Transverse colon (tissue), 4 donors: ENCODE data around the gene FOXI1. TPM values are rescaled to one million over a fixed set of nuclear protein-coding genes. Genes with fewer than 3 reads are reported as not detected.

ENCODE experiments used
- DNase-seq: peaks from one replicate; pipeline ENCODE4 v3.0.0-alpha.2; 2019
- H3K27ac ChIP-seq, 4 donors: fragments of 200-600 bp; sonication (generic); 2 replicates each; pipeline ENCODE4 v1.5.1; 2016 to 2018; ENCODE audit warnings: inconsistent platforms in 4 of 4
- H3K27me3 ChIP-seq: fragments of 200-600 bp; sonication (generic); 2 replicates; pipeline ENCODE4 v1.5.1; 2017; ENCODE audit warnings: inconsistent platforms
- H3K36me3 ChIP-seq, 4 donors: fragments of 200-600 bp; sonication (generic); 2 replicates each; pipeline ENCODE4 v1.5.1; 2017 to 2019; ENCODE audit warnings: inconsistent platforms in 4 of 4
- H3K4me1 ChIP-seq, 4 donors: fragments of 200-600 bp; sonication (generic); 2 replicates each; pipeline ENCODE4 v1.5.1; 2017 to 2020; ENCODE audit warnings: inconsistent platforms in 4 of 4
- H3K4me3 ChIP-seq, 4 donors: fragments of 200-600 bp; sonication (generic); 1 replicate in 1 of 4; 2 replicates in 3 of 4; pipeline versions ENCODE4 v1.5.1 to v1.6.1; 2017 to 2019; ENCODE audit warnings: inconsistent platforms in 4 of 4
- H3K9me3 ChIP-seq, 2 donors: fragments of 200-600 bp; sonication (generic); 2 replicates each; pipeline ENCODE4 v1.5.1; 2017 to 2019; ENCODE audit warnings: inconsistent platforms in 2 of 2
- EP300 ChIP-seq: sonication (generic); formaldehyde crosslinking; IDR thresholded peaks from one replicate; pipeline ENCODE4 v1.6.1; 2017; ENCODE audit warnings: antibody characterized with exemption, low read depth
- POLR2A ChIP-seq: fragments of 450-650 bp; IDR thresholded peaks from one replicate; pipeline ENCODE4 v1.6.1; 2016; ENCODE audit warnings: antibody characterized with exemption, mild to moderate bottlenecking, moderate library complexity
- POLR2AphosphoS5 ChIP-seq, 3 donors: sonication (generic); formaldehyde crosslinking; IDR thresholded peaks; one replicate each; pipeline ENCODE4 v1.6.1; 2016; ENCODE audit warnings: antibody characterized with exemption in 3 of 3
- WGBS, 2 donors: methylation state at CpG; one replicate each; pipeline ENCODE4 v1.1.5; 2018; ENCODE audit warnings: low coverage in 1 of 2; 5-methylcytosine and 5-hydroxymethylcytosine counted together
- in situ Hi-C, 4 donors: fragments of 200-750 bp; cut with MboI; loops; one replicate each; pipeline versions ENCODE4 v1.15.0 to v1.15.1; 2017; ENCODE audit warnings: low sequenced_read_pairs in 3 of 4, low pct_ligation_motif_present in 1 of 4, low pct_unique_long_range_greater_than_20kb in 1 of 4
- intact Hi-C: fragments of 100-400 bp; cut with DNase I; formaldehyde crosslinking; loops from one replicate; pipeline ENCODE4 v1.15.1; 2023; ENCODE audit warnings: low total_unique reads
- total RNA-seq, 4 donors: library from RNA; depleted of rRNA; stranded (reverse); fragments of >200 nt; gene quantifications; one replicate each; pipeline ENCODE4 v1.1.0, GENCODE V29; 2016
- TF ChIP-seq, protein P1 (sequence below), 5 experiments: fragments of 200-600 bp in 3 of 5; fragments of 450-650 bp in 2 of 5; sonication (generic) in 3 of 5; IDR thresholded peaks; 1 replicate in 2 of 5; 2 replicates in 3 of 5; pipeline ENCODE4 v1.5.1; 2016 to 2017; ENCODE audit warnings: antibody characterized with exemption in 5 of 5, inconsistent platforms in 3 of 5, mild to moderate bottlenecking in 2 of 5, moderate library complexity in 1 of 5

The FOXI1 gene
- total RNA-seq, 4 donors from 2014 or later: not detected

DNA sequence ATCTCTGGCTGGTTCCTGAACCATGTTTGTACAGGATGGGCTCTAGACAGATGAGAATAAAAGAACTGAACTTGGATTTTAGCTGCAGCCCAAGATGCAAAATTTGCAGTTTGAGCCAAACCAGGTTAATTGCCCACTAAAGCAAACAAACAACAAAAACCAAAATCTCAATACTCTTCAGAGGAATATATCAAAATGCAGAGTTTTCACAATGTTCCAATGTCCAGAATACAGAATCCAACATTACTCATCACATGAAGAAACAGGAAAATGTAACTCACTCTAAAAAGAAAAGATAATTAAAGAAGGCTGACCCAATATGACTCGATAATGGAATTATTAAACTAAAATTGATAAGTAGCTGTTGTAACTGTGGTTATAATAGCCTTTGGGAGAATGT, 20.4 kb downstream of the FOXI1 start:
- Histone ChIP-seq H3K27ac (no peak overlapping the region), H3K4me1 (no peaks in the 10 kb centered on the region), H3K4me3 (no peak overlapping the region), H3K27me3 (no peaks in the 10 kb centered on the region), H3K9me3 (peaks cover 4 to 8% of the 10 kb centered on the region in 2 donors), H3K36me3 (no peaks in the 10 kb centered on the region)
- TF ChIP-seq POLR2AphosphoS5 (IDR thresholded peaks at IDR 0.05): no peak
- no peak for TF ChIP-seq EP300
- TF ChIP-seq, protein P1, sequence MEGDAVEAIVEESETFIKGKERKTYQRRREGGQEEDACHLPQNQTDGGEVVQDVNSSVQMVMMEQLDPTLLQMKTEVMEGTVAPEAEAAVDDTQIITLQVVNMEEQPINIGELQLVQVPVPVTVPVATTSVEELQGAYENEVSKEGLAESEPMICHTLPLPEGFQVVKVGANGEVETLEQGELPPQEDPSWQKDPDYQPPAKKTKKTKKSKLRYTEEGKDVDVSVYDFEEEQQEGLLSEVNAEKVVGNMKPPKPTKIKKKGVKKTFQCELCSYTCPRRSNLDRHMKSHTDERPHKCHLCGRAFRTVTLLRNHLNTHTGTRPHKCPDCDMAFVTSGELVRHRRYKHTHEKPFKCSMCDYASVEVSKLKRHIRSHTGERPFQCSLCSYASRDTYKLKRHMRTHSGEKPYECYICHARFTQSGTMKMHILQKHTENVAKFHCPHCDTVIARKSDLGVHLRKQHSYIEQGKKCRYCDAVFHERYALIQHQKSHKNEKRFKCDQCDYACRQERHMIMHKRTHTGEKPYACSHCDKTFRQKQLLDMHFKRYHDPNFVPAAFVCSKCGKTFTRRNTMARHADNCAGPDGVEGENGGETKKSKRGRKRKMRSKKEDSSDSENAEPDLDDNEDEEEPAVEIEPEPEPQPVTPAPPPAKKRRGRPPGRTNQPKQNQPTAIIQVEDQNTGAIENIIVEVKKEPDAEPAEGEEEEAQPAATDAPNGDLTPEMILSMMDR (IDR thresholded peaks at IDR 0.05): no peak
- TF ChIP-seq POLR2A: no peak
- in situ Hi-C loops (no loop called here), intact Hi-C loops (no loop called here)
- no peak for DNase-seq
- WGBS, 2 donors: 69 to 84% methylated on average over 1 of the region's 1 CpG

DNA sequence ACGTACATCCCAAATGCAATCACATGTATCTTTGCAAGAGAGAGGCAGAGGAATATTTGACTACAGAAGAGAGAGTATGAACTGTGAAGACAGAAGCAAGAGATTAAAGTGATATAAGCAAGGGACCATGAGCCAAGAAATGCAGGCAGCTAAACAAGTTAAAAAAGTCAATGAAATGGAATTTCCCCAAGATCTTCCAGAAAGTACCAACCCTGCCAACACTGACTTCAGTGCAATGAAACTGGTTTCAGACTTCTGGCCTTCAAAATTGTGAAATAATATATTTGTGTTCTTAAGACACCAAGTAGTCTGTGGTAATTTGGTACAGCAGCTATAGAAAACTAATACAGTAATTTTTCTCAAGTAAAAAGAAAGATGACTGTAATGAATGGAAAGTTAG, 20.9 kb downstream of the FOXI1 start:
- Histone ChIP-seq H3K36me3 (no peaks in the 10 kb centered on the region), H3K4me1 (no peaks in the 10 kb centered on the region), H3K9me3 (peaks cover 4 to 8% of the 10 kb centered on the region in 2 donors), H3K4me3 (no peak overlapping the region), H3K27ac (no peak overlapping the region), H3K27me3 (no peaks in the 10 kb centered on the region)
- TF ChIP-seq EP300: no peak
- TF ChIP-seq POLR2A: no peak
- TF ChIP-seq, protein P1 (IDR thresholded peaks at IDR 0.05): no peak
- no peak for TF ChIP-seq POLR2AphosphoS5 (IDR thresholded peaks at IDR 0.05)
- no peak for DNase-seq
- WGBS, 2 donors: 38 to 56% methylated on average over 1 of the region's 1 CpG
- intact Hi-C loops (no loop called here), in situ Hi-C loops (no loop called here)

DNA sequence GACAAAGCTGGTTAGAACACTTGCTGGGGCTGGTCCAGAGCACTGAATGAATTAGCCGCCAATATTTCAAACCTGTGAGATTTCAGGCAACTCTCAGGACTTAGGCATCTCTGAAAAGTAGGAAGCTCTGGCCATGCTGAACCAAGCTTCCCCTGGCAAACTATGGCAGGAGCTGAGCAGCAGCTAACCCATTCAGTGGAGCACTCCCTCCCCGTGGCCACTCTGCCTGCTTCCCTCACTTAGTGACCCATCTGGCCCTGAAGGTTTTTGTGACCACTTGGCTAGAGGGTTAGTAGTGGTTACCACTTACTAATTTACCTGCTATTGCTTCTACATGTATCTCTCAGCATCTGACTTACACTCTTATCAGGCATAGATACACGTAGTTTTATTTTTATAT, 25.5 kb downstream of the FOXI1 start:
- in situ Hi-C loops (no loop called here), intact Hi-C loops (no loop called here)
- Histone ChIP-seq H3K27ac (no peak overlapping the region), H3K27me3 (no peaks in the 10 kb centered on the region), H3K4me1 (no peaks in the 10 kb centered on the region), H3K4me3 (no peak overlapping the region), H3K9me3 (peaks cover 4 to 5% of the 10 kb centered on the region in 2 donors), H3K36me3 (no peaks in the 10 kb centered on the region)
- DNase-seq: no peak
- TF ChIP-seq POLR2A: no peak
- TF ChIP-seq, protein P1 (IDR thresholded peaks at IDR 0.05): no peak
- no peak for TF ChIP-seq EP300
- TF ChIP-seq POLR2AphosphoS5 (IDR thresholded peaks at IDR 0.05): no peak
- 67% methylated on average over 3 of the region's 3 CpGs for WGBS, 2 donors

DNA sequence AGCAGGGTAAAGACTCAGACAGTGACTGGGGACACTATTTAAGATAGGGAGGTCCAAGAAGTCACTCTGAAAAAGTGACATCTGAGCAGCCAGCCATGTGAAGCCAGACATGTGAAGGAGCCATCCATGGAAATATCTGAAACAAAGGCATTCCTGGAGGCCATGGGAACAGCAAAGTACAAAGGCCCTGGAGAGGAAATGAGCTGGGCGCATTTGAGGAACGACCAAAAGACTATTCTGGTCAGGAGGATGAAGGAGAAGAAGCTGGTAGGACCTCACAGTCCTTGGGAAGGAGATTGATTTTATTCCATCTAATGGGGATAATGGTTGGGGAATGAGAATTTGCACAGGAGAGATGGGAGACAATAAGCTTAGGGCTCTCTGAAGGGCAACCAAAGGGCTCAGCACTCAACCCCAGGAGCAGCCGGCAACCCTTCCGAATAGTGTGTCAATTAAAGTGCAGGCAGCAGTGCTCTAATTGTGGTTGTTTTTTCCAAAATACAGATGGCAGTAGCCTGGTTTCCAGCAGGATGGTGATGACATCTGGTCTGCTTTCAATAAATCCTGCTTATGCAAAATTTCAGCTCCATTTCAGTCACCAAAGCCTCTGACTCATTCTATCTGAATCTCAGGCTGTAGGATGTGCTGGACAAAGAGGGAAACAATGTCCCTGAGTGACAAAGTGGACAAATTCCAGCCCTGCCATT, 26.7 kb downstream of the FOXI1 start:
- Histone ChIP-seq H3K4me1 (no peaks in the 10 kb centered on the region), H3K27me3 (no peaks in the 10 kb centered on the region), H3K9me3 (peaks cover 0 to 5% of the 10 kb centered on the region in 2 donors), H3K36me3 (no peaks in the 10 kb centered on the region), H3K27ac (no peak overlapping the region), H3K4me3 (no peak overlapping the region)
- TF ChIP-seq POLR2AphosphoS5 (IDR thresholded peaks at IDR 0.05): no peak
- no peak for TF ChIP-seq EP300
- TF ChIP-seq POLR2A: no peak
- TF ChIP-seq, protein P1 (IDR thresholded peaks at IDR 0.05): no peak
- 74 to 79% methylated on average over 4 of the region's 4 CpGs for WGBS, 2 donors
- in situ Hi-C loops (no loop called here), intact Hi-C loops (no loop called here)
- no peak for DNase-seq
